GM10266 (cell line): Measurements from ENCODE around the gene SYNPO.

Experiments
- DNase-seq: peaks from one replicate; pipeline ENCODE4 v3.0.0; 2012; ENCODE audit errors: extremely low spot score
- CTCF ChIP-seq: IDR thresholded peaks from 2 replicates; pipeline ENCODE4 v1.5.1; 2012; ENCODE audit warnings: mild to moderate bottlenecking, low read depth; ENCODE audit not compliant: control insufficient read depth, insufficient read depth; ENCODE audit errors: missing control alignments

The SYNPO gene

GRCh38 chr5:150640311-150641005, at the start of gene SYNPO:
SYNPO (plus strand) TSS chr5:150640660; CDS start chr5:150648276, 7,616 bp downstream.
- no peak for DNase-seq
- TF ChIP-seq CTCF = no peak

GRCh38 chr5:150590979-150591695, 49.3 kb upstream of the SYNPO start:
- no peak for TF ChIP-seq CTCF
- no peak for DNase-seq

- no peak for TF ChIP-seq CTCF
- no peak for DNase-seq
These were observed 46.9 kb upstream of the SYNPO start for GRCh38 chr5:150593593-150593992.

GRCh38 chr5:150593996-150594395, 46.5 kb upstream of the SYNPO start:
- no peak for TF ChIP-seq CTCF
- no peak for DNase-seq

- TF ChIP-seq CTCF = no peak
- no peak for DNase-seq
These were observed 44.9 kb upstream of the SYNPO start for GRCh38 chr5:150595466-150596031.

GRCh38 chr5:150596313-150596712, 44.1 kb upstream of the SYNPO start:
- DNase-seq = no peak
- TF ChIP-seq CTCF = no peak

GRCh38 chr5:150596826-150597225, 43.6 kb upstream of the SYNPO start:
- TF ChIP-seq CTCF = no peak
- DNase-seq = no peak
